ENCODE measurements around the gene SDCCAG8.
A peak's percentile ranks its signal among the peaks of the same experiment; 100 is the strongest.
"Not testable (repeated sequence)": the region's sequence is repeated elsewhere in the genome, so short reads cannot be mapped to it uniquely, and the experiment has no call there.

Gene SDCCAG8

GRCh38 chr1:243255791-243256512 is at the start of gene SDCCAG8:
SDCCAG8 (plus strand) TSS chr1:243256041; CDS start chr1:243256174, 133 bp downstream.
- DNase-seq (ENCODE audit: low read depth) = peak; percentile 100

- not testable (repeated sequence) for DNase-seq (ENCODE audit: low read depth)
Observed at GRCh38 chr1:243211984-243212383, 43.9 kb upstream of the SDCCAG8 start.

- no peak for DNase-seq (ENCODE audit: low read depth)
Observed at GRCh38 chr1:243213045-243213787, 42.6 kb upstream of the SDCCAG8 start.

- DNase-seq (ENCODE audit: low read depth) = not testable (repeated sequence)
Observed at GRCh38 chr1:243215276-243215875, 40.5 kb upstream of the SDCCAG8 start.

- DNase-seq (ENCODE audit: low read depth) = no peak
Observed at GRCh38 chr1:243216741-243217140, 39.1 kb upstream of the SDCCAG8 start.

- DNase-seq (ENCODE audit: low read depth) = no peak
Observed at GRCh38 chr1:243217349-243217748, 38.5 kb upstream of the SDCCAG8 start.

GRCh38 chr1:243218059-243218458 is 37.8 kb upstream of the SDCCAG8 start:
- no peak for DNase-seq (ENCODE audit: low read depth)

- DNase-seq (ENCODE audit: low read depth) = no peak
Observed at GRCh38 chr1:243227622-243228021, 28.2 kb upstream of the SDCCAG8 start.

- no peak for DNase-seq (ENCODE audit: low read depth)
Observed at GRCh38 chr1:243229526-243229925, 26.3 kb upstream of the SDCCAG8 start.

GRCh38 chr1:243230914-243231313 is 24.9 kb upstream of the SDCCAG8 start:
- DNase-seq (ENCODE audit: low read depth) = no peak

GRCh38 chr1:243233908-243234307 is 21.9 kb upstream of the SDCCAG8 start:
- peak; percentile 55 for DNase-seq (ENCODE audit: low read depth)

- DNase-seq (ENCODE audit: low read depth) = no peak
Observed at GRCh38 chr1:243234978-243235647, 20.7 kb upstream of the SDCCAG8 start.

- no peak for DNase-seq (ENCODE audit: low read depth)
Observed at GRCh38 chr1:243236604-243237252, 19.1 kb upstream of the SDCCAG8 start.

- DNase-seq (ENCODE audit: low read depth) = no peak
Observed at GRCh38 chr1:243244432-243244841, 11.4 kb upstream of the SDCCAG8 start.

GRCh38 chr1:243246916-243247315 is 8.9 kb upstream of the SDCCAG8 start:
- DNase-seq (ENCODE audit: low read depth) = no peak

GRCh38 chr1:243247901-243248300 is 7.9 kb upstream of the SDCCAG8 start:
- DNase-seq (ENCODE audit: low read depth) = no peak

- DNase-seq (ENCODE audit: low read depth) = no peak
Observed at GRCh38 chr1:243249214-243249613, 6.6 kb upstream of the SDCCAG8 start.

- DNase-seq (ENCODE audit: low read depth) = no peak
Observed at GRCh38 chr1:243250102-243250501, 5.7 kb upstream of the SDCCAG8 start.

GRCh38 chr1:243251539-243251938 is 4.3 kb upstream of the SDCCAG8 start:
- no peak for DNase-seq (ENCODE audit: low read depth)

GRCh38 chr1:243253211-243253925 is 2.5 kb upstream of the SDCCAG8 start:
- DNase-seq (ENCODE audit: low read depth) = no peak

- DNase-seq (ENCODE audit: low read depth) = no peak
Observed at GRCh38 chr1:243253926-243254232, 2.0 kb upstream of the SDCCAG8 start.

Measured in non-pigmented ciliary epithelial cell (primary cell).